Measurements from ENCODE around the gene RAB24.

DNA sequence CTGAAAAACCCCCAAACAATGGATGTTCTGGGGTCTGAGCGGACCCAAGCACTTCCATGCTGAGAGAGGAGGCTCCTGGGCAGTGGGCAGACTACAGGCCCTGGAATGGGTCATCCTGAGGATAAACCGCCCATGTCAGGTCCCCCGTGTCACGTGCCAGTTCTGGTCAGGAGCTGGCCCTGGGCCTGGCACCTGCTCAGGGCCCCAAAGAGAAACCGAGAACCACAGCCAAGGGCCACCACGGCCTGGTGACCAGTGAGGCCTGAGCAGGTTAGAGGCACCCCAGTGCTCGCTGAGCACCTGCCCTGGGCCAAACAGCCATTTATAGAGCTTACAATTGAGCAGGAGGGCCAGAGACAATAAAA, 32.2 kb upstream of the RAB24 start:
- TF ChIP-seq CTCF (IDR thresholded peaks at IDR 0.05) (no peak), POLR2A (IDR thresholded peaks at IDR 0.05) (no peak)
